ENCODE measurements around the gene ERH. TPM values are rescaled to one million over a fixed set of nuclear protein-coding genes. Genes with fewer than 3 reads are reported as not detected.

Gene ERH
- total RNA-seq, 6 experiments from 2014 or later, result 46.0 to 71.7 (median 68.5) TPM

DNA sequence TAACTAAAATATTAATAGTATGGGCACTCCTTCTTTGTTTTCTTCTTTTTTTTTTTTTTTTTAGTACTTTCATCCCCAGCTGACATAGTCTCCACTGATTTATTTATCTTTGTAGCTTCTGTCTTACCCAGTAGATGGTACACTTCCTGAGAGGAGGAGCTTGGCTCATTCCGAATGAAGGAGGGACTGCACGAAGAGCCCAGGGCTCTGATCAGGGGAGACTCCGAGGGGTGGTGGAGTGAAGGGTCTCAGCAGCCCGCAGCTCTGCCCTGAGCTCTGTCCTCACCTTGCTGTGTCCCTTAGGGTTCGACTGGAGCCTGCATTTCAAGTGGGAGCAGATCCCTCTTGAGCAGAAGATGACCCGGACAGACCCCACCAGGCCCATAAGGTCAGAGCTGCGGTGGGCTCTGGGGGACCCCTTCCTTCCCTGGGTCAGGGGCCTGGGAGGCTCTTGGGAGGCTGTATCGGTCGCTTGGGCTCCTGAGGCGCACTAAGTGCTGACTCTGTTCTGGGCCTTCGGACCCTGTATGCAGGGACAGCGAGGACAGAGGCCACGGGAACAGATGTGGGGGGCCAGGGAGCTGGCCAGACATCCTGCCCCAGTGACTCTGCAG, 65.2 kb downstream of the ERH start:
- Histone ChIP-seq H3K9me3 (no peaks in the 10 kb centered on the region), H3K36me3 (no peaks in the 10 kb centered on the region), H3K27ac (no peak overlapping the region), H3K27me3 (no peaks in the 10 kb centered on the region), H3K4me1 (no peaks in the 10 kb centered on the region), H3K4me3 (no peak overlapping the region)
- DNase-seq, result peak in 1 of 3 donors; percentile 40
- WGBS (ENCODE audit: insufficient coverage, low coverage, low lambda C conversion rate, missing lambda C conversion rate), result no CpG with 5 or more reads among the region's 13 CpGs
- TF ChIP-seq POLR2A (IDR thresholded peaks at IDR 0.05), result no peak
- TF ChIP-seq, protein P1, sequence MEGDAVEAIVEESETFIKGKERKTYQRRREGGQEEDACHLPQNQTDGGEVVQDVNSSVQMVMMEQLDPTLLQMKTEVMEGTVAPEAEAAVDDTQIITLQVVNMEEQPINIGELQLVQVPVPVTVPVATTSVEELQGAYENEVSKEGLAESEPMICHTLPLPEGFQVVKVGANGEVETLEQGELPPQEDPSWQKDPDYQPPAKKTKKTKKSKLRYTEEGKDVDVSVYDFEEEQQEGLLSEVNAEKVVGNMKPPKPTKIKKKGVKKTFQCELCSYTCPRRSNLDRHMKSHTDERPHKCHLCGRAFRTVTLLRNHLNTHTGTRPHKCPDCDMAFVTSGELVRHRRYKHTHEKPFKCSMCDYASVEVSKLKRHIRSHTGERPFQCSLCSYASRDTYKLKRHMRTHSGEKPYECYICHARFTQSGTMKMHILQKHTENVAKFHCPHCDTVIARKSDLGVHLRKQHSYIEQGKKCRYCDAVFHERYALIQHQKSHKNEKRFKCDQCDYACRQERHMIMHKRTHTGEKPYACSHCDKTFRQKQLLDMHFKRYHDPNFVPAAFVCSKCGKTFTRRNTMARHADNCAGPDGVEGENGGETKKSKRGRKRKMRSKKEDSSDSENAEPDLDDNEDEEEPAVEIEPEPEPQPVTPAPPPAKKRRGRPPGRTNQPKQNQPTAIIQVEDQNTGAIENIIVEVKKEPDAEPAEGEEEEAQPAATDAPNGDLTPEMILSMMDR (IDR thresholded peaks at IDR 0.05), result no peak
- ATAC-seq, result no peak
- intact Hi-C loops (cut with DNase I), result no loop called here

- Histone ChIP-seq H3K27me3 (no peaks in the 10 kb centered on the region), H3K4me3 (no peak overlapping the region), H3K36me3 (no peaks in the 10 kb centered on the region), H3K4me1 (no peaks in the 10 kb centered on the region), H3K9me3 (no peaks in the 10 kb centered on the region), H3K27ac (no peak overlapping the region)
- no peak for ATAC-seq
- intact Hi-C loops (cut with DNase I), result no loop called here
- WGBS (ENCODE audit: insufficient coverage, low coverage, low lambda C conversion rate, missing lambda C conversion rate), result 48% methylated on average over 3 of the region's 4 CpGs
- TF ChIP-seq POLR2A (IDR thresholded peaks at IDR 0.05), result no peak
- DNase-seq, result peak in 1 of 3 donors; percentile 15
These were observed 66.9 kb downstream of the ERH start for GRCh38 chr14:69331206-69331605.

Other genes starting within 250 kb of the ERH start
- gene DCAF5, start 245.2 kb downstream of the ERH start, total RNA-seq, result 10 to 100 TPM; 21.8 to 31.4 (median 28.0) TPM
- 10 to 100 TPM in 1 of 6 experiments, 1 to 10 TPM in 5; 7.4 to 10.4 (median 8.2) TPM for gene EXD2, start 206.8 kb downstream of the ERH start, total RNA-seq
- 1 to 10 TPM in 3 of 6 experiments, under 1 TPM in 3; 0.37 to 1.7 (median 0.94) TPM for gene GALNT16, start 138.1 kb downstream of the ERH start, total RNA-seq
- gene SLC39A9, start 393 bp upstream of the ERH start, total RNA-seq, result 10 to 100 TPM; 44.7 to 78.2 (median 58.2) TPM
- gene PLEKHD1, start 86.4 kb upstream of the ERH start, total RNA-seq, result under 1 TPM in 1 of 6 experiments, not detected in 5; 0.04 TPM
- gene CCDC177, start 176.6 kb upstream of the ERH start, total RNA-seq, result under 1 TPM in 3 of 6 experiments, not detected in 3; 0.06 to 0.11 (median 0.07) TPM
- 10 to 100 TPM in 5 of 6 experiments, 1 to 10 TPM in 1; 9.6 to 17.4 (median 12.5) TPM for gene SUSD6, start 213.3 kb upstream of the ERH start, total RNA-seq